Mucosa of rectum (tissue), 2 donors: ENCODE data around the gene SLC25A43.
"Not testable (repeated sequence)": the region's sequence is repeated elsewhere in the genome, so short reads cannot be mapped to it uniquely, and the experiment has no call there.

ENCODE experiments used
- H3K27ac ChIP-seq, 2 donors: one replicate each; pipeline ENCODE4 v1.7.0; 2013; ENCODE audit warnings: inconsistent platforms in 2 of 2, low read depth in 2 of 2, low read length in 2 of 2
- H3K27me3 ChIP-seq, 2 donors: one replicate each; pipeline ENCODE4 v1.7.0; 2013; ENCODE audit warnings: low read length in 2 of 2; ENCODE audit not compliant: control insufficient read depth in 2 of 2, insufficient read depth in 2 of 2
- H3K36me3 ChIP-seq, 2 donors: one replicate each; pipeline ENCODE4 v1.7.0; 2013; ENCODE audit warnings: low read length in 2 of 2; ENCODE audit not compliant: control insufficient read depth in 2 of 2, insufficient read depth in 2 of 2
- H3K4me1 ChIP-seq, 2 donors: one replicate each; pipeline ENCODE4 v1.7.0; 2013; ENCODE audit warnings: low read length in 2 of 2, mild to moderate bottlenecking in 1 of 2; ENCODE audit not compliant: control insufficient read depth in 2 of 2, insufficient read depth in 2 of 2
- H3K4me3 ChIP-seq, 2 donors: one replicate each; pipeline ENCODE4 v1.7.0; 2013; ENCODE audit warnings: low read length in 2 of 2
- H3K9ac ChIP-seq, 2 donors: one replicate each; pipeline ENCODE4 v1.7.0; 2013; ENCODE audit warnings: low read length in 2 of 2, low read depth in 1 of 2, mild to moderate bottlenecking in 1 of 2
- H3K9me3 ChIP-seq, 2 donors: one replicate each; pipeline ENCODE4 v1.7.0; 2013; ENCODE audit warnings: low read length in 2 of 2; ENCODE audit not compliant: control insufficient read depth in 2 of 2
- donor health status: healthy.
- donor health status: Normal muscosa, but diverticular disease.

The SLC25A43 gene

GRCh38 chrX:119489212-119490074, 90.3 kb downstream of the SLC25A43 start:
- H3K4me1 ChIP-seq: no peaks in the 10 kb centered on the region
- H3K27ac ChIP-seq: no peak overlapping the region
- no peaks in the 10 kb centered on the region for H3K27me3 ChIP-seq
- no peak overlapping the region for H3K4me3 ChIP-seq
- H3K36me3 ChIP-seq: no peaks in the 10 kb centered on the region
- H3K9me3 ChIP-seq: no peaks in the 10 kb centered on the region
- H3K9ac ChIP-seq: no peak overlapping the region

- Histone ChIP-seq H3K9me3 (no peaks in the 10 kb centered on the region), H3K4me1 (peaks cover 4 to 23% of the 10 kb centered on the region in 2 donors), H3K27me3 (no peaks in the 10 kb centered on the region), H3K9ac (no peak overlapping the region), H3K36me3 (no peaks in the 10 kb centered on the region), H3K4me3 (no peak overlapping the region), H3K27ac (no peak overlapping the region)
These were observed 93.3 kb downstream of the SLC25A43 start for GRCh38 chrX:119492463-119492862.

GRCh38 chrX:119493851-119494495, 94.8 kb downstream of the SLC25A43 start:
- not testable (repeated sequence) for H3K36me3 ChIP-seq, H3K27me3 ChIP-seq, H3K9me3 ChIP-seq, H3K4me3 ChIP-seq
- peak overlapping the region; percentile 81 to 83 for H3K27ac ChIP-seq
- H3K9ac ChIP-seq: peak overlapping the region in 1 of 2 donors; percentile 28
- H3K4me1 ChIP-seq: peaks cover 4 to 23% of the 10 kb centered on the region in 2 donors

- peak overlapping the region; percentile 65 to 89 for H3K27ac ChIP-seq
These were observed 96.9 kb downstream of the SLC25A43 start for GRCh38 chrX:119495734-119496726.

GRCh38 chrX:119497185-119497584, 98.0 kb downstream of the SLC25A43 start:
- Histone ChIP-seq H3K9me3 (no peaks in the 10 kb centered on the region), H3K4me1 (peaks cover 7 to 34% of the 10 kb centered on the region in 2 donors), H3K9ac (no peak overlapping the region), H3K27me3 (no peaks in the 10 kb centered on the region), H3K36me3 (no peaks in the 10 kb centered on the region), H3K4me3 (no peak overlapping the region), H3K27ac (peak overlapping the region; percentile 52 to 89)

More at GRCh38 chrX:119495734-119496726, 96.9 kb downstream of the SLC25A43 start:
- Histone ChIP-seq H3K9me3 (no peaks in the 10 kb centered on the region), H3K27me3 (no peaks in the 10 kb centered on the region), H3K9ac (peak overlapping the region in 1 of 2 donors; percentile 30), H3K4me3 (no peak overlapping the region), H3K4me1 (peaks cover 7 to 23% of the 10 kb centered on the region in 2 donors), H3K36me3 (no peaks in the 10 kb centered on the region)

GRCh38 chrX:119500061-119500800, 101.1 kb downstream of the SLC25A43 start:
- H3K9ac ChIP-seq: no peak overlapping the region

GRCh38 chrX:119501511-119502148, 102.5 kb downstream of the SLC25A43 start:
- H3K27me3 ChIP-seq: no peaks in the 10 kb centered on the region
- H3K9ac ChIP-seq: peak overlapping the region in 1 of 2 donors; percentile 75
- H3K27ac ChIP-seq: peak overlapping the region; percentile 94 to 95

More at GRCh38 chrX:119500061-119500800, 101.1 kb downstream of the SLC25A43 start:
- H3K4me1 ChIP-seq: peaks cover 12 to 44% of the 10 kb centered on the region in 2 donors
- no peaks in the 10 kb centered on the region for H3K9me3 ChIP-seq
- H3K4me3 ChIP-seq: no peak overlapping the region
- peak overlapping the region; percentile 94 to 95 for H3K27ac ChIP-seq
- no peaks in the 10 kb centered on the region for H3K27me3 ChIP-seq
- no peaks in the 10 kb centered on the region for H3K36me3 ChIP-seq

GRCh38 chrX:119502727-119503483, 103.8 kb downstream of the SLC25A43 start:
- peaks cover 10 to 27% of the 10 kb centered on the region in 2 donors for H3K4me1 ChIP-seq
- peak overlapping the region; percentile 94 to 95 for H3K27ac ChIP-seq
- no peaks in the 10 kb centered on the region for H3K27me3 ChIP-seq
- peak overlapping the region in 1 of 2 donors; percentile 15 for H3K4me3 ChIP-seq
- H3K9me3 ChIP-seq: no peaks in the 10 kb centered on the region
- H3K36me3 ChIP-seq: no peaks in the 10 kb centered on the region
- peak overlapping the region; percentile 58 to 75 for H3K9ac ChIP-seq

More at GRCh38 chrX:119501511-119502148, 102.5 kb downstream of the SLC25A43 start:
- H3K9me3 ChIP-seq: no peaks in the 10 kb centered on the region
- H3K36me3 ChIP-seq: no peaks in the 10 kb centered on the region
- H3K4me1 ChIP-seq: peaks cover 10 to 33% of the 10 kb centered on the region in 2 donors
- H3K4me3 ChIP-seq: no peak overlapping the region
